B cell (primary cell): ENCODE data around the gene FBXO15. TPM values are rescaled to one million over a fixed set of nuclear protein-coding genes. Genes with fewer than 3 reads are reported as not detected.

ENCODE experiments used
- ATAC-seq: fragments of 200-7000 bp; cut with Tn5 transposase; one replicate; pipeline ENCODE4 v1.10.0; 2021; ENCODE audit warnings: low read depth, mild to moderate bottlenecking, moderate number of reproducible peaks, moderate library complexity
- CTCF ChIA-PET: fragments of 350-600 bp; sonication (Branson Sonifier 250); formaldehyde crosslinking; loops from one replicate; lab custom pipeline; 2021; ENCODE audit warnings: antibody characterized with exemption, inconsistent platforms; lab: Charles Lee
- POLR2A ChIA-PET: fragments of 350-600 bp; sonication (Branson Sonifier 250); formaldehyde crosslinking; loops from one replicate; lab custom pipeline; 2021; ENCODE audit warnings: antibody characterized with exemption; lab: Charles Lee
- DNase-seq: peaks from one replicate; pipeline ENCODE4 v3.0.0; 2013
- H2AFZ ChIP-seq: 2 replicates; pipeline ENCODE4 v1.6.1; 2012; ENCODE audit warnings: mild to moderate bottlenecking, low read depth, low read length; ENCODE audit not compliant: insufficient read depth, poor library complexity, severe bottlenecking
- H3K27ac ChIP-seq, 2 donors: 1 replicate in 1 of 2; 2 replicates in 1 of 2; pipeline ENCODE4 v1.5.1; 2012 to 2013; ENCODE audit warnings: low read length in 2 of 2, mild to moderate bottlenecking in 2 of 2, moderate library complexity in 1 of 2
- H3K27me3 ChIP-seq, 4 experiments: fragments of 200-600 bp in 1 of 4; sonication (generic) in 1 of 4; replicated peaks in 1 of 4; 1 replicate in 2 of 4; 2 replicates in 2 of 4; pipeline versions ENCODE4 v1.6.1 to v1.7.0; 2013 to 2016; ENCODE audit warnings: low read length in 3 of 4, mild to moderate bottlenecking in 2 of 4, mixed read lengths in 1 of 4, moderate library complexity in 1 of 4; ENCODE audit not compliant: insufficient read depth in 4 of 4, control insufficient read depth in 3 of 4; ENCODE audit errors: control extremely low read depth in 1 of 4
- H3K36me3 ChIP-seq, 2 experiments: replicated peaks in 1 of 2; 1 replicate in 1 of 2; 2 replicates in 1 of 2; pipeline versions ENCODE4 v1.6.1 to v1.7.1; 2013; ENCODE audit warnings: low read length in 1 of 2; ENCODE audit not compliant: insufficient read depth in 2 of 2, control insufficient read depth in 1 of 2; ENCODE audit errors: control extremely low read depth in 1 of 2, extremely low read depth in 1 of 2
- H3K4me1 ChIP-seq, 2 donors: fragments of 200-600 bp in 1 of 2; sonication (generic) in 1 of 2; 1 replicate in 1 of 2; 2 replicates in 1 of 2; pipeline versions ENCODE4 v1.5.1 to v1.6.1; 2013 to 2017; ENCODE audit warnings: low read length in 2 of 2; ENCODE audit not compliant: control insufficient read depth in 2 of 2, insufficient read depth in 2 of 2
- H3K4me2 ChIP-seq: replicated peaks from 2 replicates; pipeline ENCODE3; 2012; ENCODE audit warnings: mild to moderate bottlenecking, low read depth, low read length; ENCODE audit not compliant: poor library complexity, severe bottlenecking
- H3K4me3 ChIP-seq, 5 experiments: fragments of 200-600 bp in 1 of 5; sonication (generic) in 1 of 5; 1 replicate in 3 of 5; 2 replicates in 2 of 5; pipeline versions ENCODE4 v1.5.1 to v1.7.0; 2011 to 2016; ENCODE audit warnings: low read length in 4 of 5, mild to moderate bottlenecking in 4 of 5, low read depth in 2 of 5, control low read depth in 1 of 5, moderate library complexity in 1 of 5; ENCODE audit not compliant: insufficient read depth in 1 of 5; ENCODE audit errors: control extremely low read depth in 1 of 5, extremely low read depth in 1 of 5
- H3K79me2 ChIP-seq: fragments of 200-600 bp; sonication (generic); one replicate; pipeline ENCODE4 v1.6.0; 2016; ENCODE audit warnings: low read length; ENCODE audit not compliant: control insufficient read depth, insufficient read depth
- H3K9ac ChIP-seq: fragments of 200-600 bp; sonication (generic); 2 replicates; pipeline ENCODE4 v1.6.1; 2017; ENCODE audit warnings: mild to moderate bottlenecking, low read length, moderate library complexity
- H3K9me3 ChIP-seq, 3 donors: one replicate each; pipeline versions ENCODE4 v1.6.1 to v1.7.1; 2013; ENCODE audit warnings: low read length in 2 of 3; ENCODE audit not compliant: control insufficient read depth in 2 of 3, insufficient read depth in 1 of 3; ENCODE audit errors: control extremely low read depth in 1 of 3
- H4K20me1 ChIP-seq: 2 replicates; pipeline ENCODE4 v1.6.0; 2012; ENCODE audit warnings: mild to moderate bottlenecking, low read length; ENCODE audit not compliant: insufficient read depth, control insufficient read depth, poor library complexity, severe bottlenecking
- H3K27ac Mint-ChIP-seq: one replicate; pipeline ENCODE4 v1.8.0; 2021; ENCODE audit warnings: mixed read lengths
- H3K27me3 Mint-ChIP-seq: one replicate; pipeline ENCODE4 v1.8.0; 2021; ENCODE audit warnings: mixed read lengths
- H3K4me1 Mint-ChIP-seq: one replicate; pipeline ENCODE4 v1.8.0; 2021; ENCODE audit warnings: mixed read lengths
- H3K4me3 Mint-ChIP-seq: one replicate; pipeline ENCODE4 v1.8.0; 2021; ENCODE audit warnings: mixed read lengths
- H3K9me3 Mint-ChIP-seq: one replicate; pipeline ENCODE4 v1.8.0; 2022; ENCODE audit warnings: mixed read lengths; ENCODE audit not compliant: insufficient read depth
- CTCF ChIP-seq: fragments of 200-600 bp; IDR thresholded peaks from one replicate; pipeline ENCODE4 v1.8.0; 2022; ENCODE audit warnings: antibody characterized with exemption, mild to moderate bottlenecking
- EZH2 ChIP-seq: IDR thresholded peaks from 2 replicates; pipeline ENCODE4 v1.6.1; 2012; ENCODE audit warnings: borderline replicate concordance, low read depth, mild to moderate bottlenecking, moderate library complexity, low read length; ENCODE audit not compliant: insufficient read depth, poor library complexity, severe bottlenecking
- WGBS: methylation state at CpG from one replicate; pipeline ENCODE4 v1.1.5; 2013; ENCODE audit warnings: missing lambda C conversion rate; ENCODE audit not compliant: insufficient coverage; 5-methylcytosine and 5-hydroxymethylcytosine counted together
- intact Hi-C: fragments of 100-400 bp; cut with micrococcal nuclease; formaldehyde crosslinking; loops from one replicate; pipeline ENCODE4 v1.10.0; 2022
- polyA plus RNA-seq: library from polyadenylated mRNA; depleted of rRNA; stranded (reverse); fragments of >200 nt; gene quantifications from 2 replicates; pipeline ENCODE4 v1.2.3, GENCODE V29; 2012
- total RNA-seq, 2 donors: library from RNA; stranded (reverse); fragments of 120-200 nt in 1 of 2; gene quantifications; 1 replicate in 1 of 2; 2 replicates in 1 of 2; pipeline versions ENCODE4 v1.2.3 to v1.2.4, GENCODE V29; 2013 to 2022

Gene FBXO15
- total and polyA plus RNA-seq, 2 donors (not counting 1 experiment from before 2014, with no cell fraction given), result 1.6 to 4.1 TPM

GRCh38 chr18:74081966-74082741 is 65.5 kb downstream of the FBXO15 start:
- Mint-ChIP-seq H3K27ac (peak overlapping the region; percentile 93), H3K4me1 (peaks cover 23% of the 10 kb centered on the region), H3K27me3 (peaks cover 6% of the 10 kb centered on the region), H3K4me3 (peak overlapping the region; percentile 69), H3K9me3 (no peaks in the 10 kb centered on the region)
- Histone ChIP-seq H3K9me3 (no peaks in the 10 kb centered on the region), H2AFZ (peak overlapping the region; percentile 77), H3K9ac (peak overlapping the region; percentile 53), H3K27me3 (no peaks in the 10 kb centered on the region), H3K4me3 (peak overlapping the region in 3 of 5 experiments; percentile 8 to 17 (median 11)), H3K79me2 (no peaks in the 10 kb centered on the region), H3K36me3 (no peaks in the 10 kb centered on the region), H3K27ac (peak overlapping the region; percentile 65 to 68), H3K4me1 (peaks cover 15% of the 10 kb centered on the region in 2 donors), H3K4me2 (peak overlapping the region; percentile 63), H4K20me1 (no peaks in the 10 kb centered on the region)
- ATAC-seq (peak; percentile 97), DNase-seq (peak; percentile 71)
- TF ChIP-seq CTCF (peak; percentile 27), EZH2 (no peak)
- WGBS, result 55% methylated on average over 12 of the region's 13 CpGs
- POLR2A ChIA-PET, result interaction anchor here (1.8 to 2.6 kb wide), 2 partner anchors 17 to 22 kb away, joined by 8 to 23 read pairs; no protein-coding TSS in a partner anchor
- CTCF ChIA-PET, result interaction anchor here (0.7 to 2.7 kb wide), 17 partner anchors 10 to 472 kb away, joined by 3 to 47 read pairs (median 6); no protein-coding TSS in a partner anchor
- intact Hi-C loops, result loop anchor here (1.0 to 2.0 kb wide), 4 partner anchors 19 to 260 kb away; no protein-coding TSS in a partner anchor

- Mint-ChIP-seq H3K4me1 (peaks cover 21% of the 10 kb centered on the region), H3K27ac (peak overlapping the region; percentile 51), H3K9me3 (no peaks in the 10 kb centered on the region), H3K27me3 (peaks cover 6% of the 10 kb centered on the region), H3K4me3 (peak overlapping the region; percentile 20)
- H3K79me2 ChIP-seq, result no peaks in the 10 kb centered on the region
- ChIA-PET POLR2A (no interaction called here), CTCF (no interaction called here)
- H2AFZ ChIP-seq, result no peak overlapping the region
- H3K9me3 ChIP-seq, result no peaks in the 10 kb centered on the region
- intact Hi-C loops, result no loop called here
- ATAC-seq (no peak), DNase-seq (no peak)
- no peak overlapping the region for H3K4me2 ChIP-seq
- TF ChIP-seq EZH2 (no peak), CTCF (no peak)
- 93% methylated on average over 9 of the region's 9 CpGs for WGBS
- H3K4me1 ChIP-seq, result peaks cover 13 to 15% of the 10 kb centered on the region in 2 donors
- H3K36me3 ChIP-seq, result no peaks in the 10 kb centered on the region
- no peak overlapping the region for H3K27ac ChIP-seq
- H3K9ac ChIP-seq, result no peak overlapping the region
- H4K20me1 ChIP-seq, result no peaks in the 10 kb centered on the region
- H3K27me3 ChIP-seq, result no peaks in the 10 kb centered on the region
- no peak overlapping the region for H3K4me3 ChIP-seq
Observed at GRCh38 chr18:74078257-74078656, 69.4 kb downstream of the FBXO15 start.
